MM.1S (cell line): Measurements from ENCODE around the gene PCDH9.

Source experiments
- DNase-seq: peaks from one replicate; pipeline ENCODE4 v3.0.0-alpha.2; 2015
- H2AFZ ChIP-seq: fragments of 300-600 bp; sonication (generic); 2 replicates; pipeline ENCODE4 v1.6.0; 2016; ENCODE audit warnings: antibody characterized with exemption, low read length
- H3F3A ChIP-seq: fragments of 300-600 bp; sonication (generic); 2 replicates; pipeline ENCODE4 v1.6.1; 2016; ENCODE audit warnings: mild to moderate bottlenecking, antibody characterized with exemption, low read length, moderate library complexity, mixed read lengths; ENCODE audit not compliant: insufficient read depth
- H3K27ac ChIP-seq: fragments of 300-600 bp; sonication (generic); 2 replicates; pipeline ENCODE4 v1.5.1; 2016; ENCODE audit warnings: mild to moderate bottlenecking, low read length
- H3K27me3 ChIP-seq: fragments of 300-600 bp; sonication (generic); replicated peaks from 2 replicates; pipeline ENCODE4 v1.6.0; 2016; ENCODE audit warnings: low read length; ENCODE audit not compliant: insufficient read depth
- H3K36me3 ChIP-seq: fragments of 300-600 bp; sonication (generic); replicated peaks from 2 replicates; pipeline ENCODE4 v1.6.1; 2016; ENCODE audit warnings: mild to moderate bottlenecking, low read length, mixed read lengths; ENCODE audit not compliant: insufficient read depth
- H3K4me1 ChIP-seq: fragments of 300-600 bp; sonication (generic); 2 replicates; pipeline ENCODE4 v1.6.1; 2016; ENCODE audit warnings: low read length, mixed read lengths
- H3K4me2 ChIP-seq: fragments of 300-600 bp; sonication (generic); 2 replicates; pipeline ENCODE4 v1.6.0; 2016; ENCODE audit warnings: low read depth, low read length
- H3K4me3 ChIP-seq: fragments of 300-600 bp; sonication (generic); 2 replicates; pipeline ENCODE4 v1.5.1; 2016; ENCODE audit warnings: low read length, mixed read lengths
- H3K79me2 ChIP-seq: fragments of 300-600 bp; sonication (generic); 2 replicates; pipeline ENCODE4 v1.6.1; 2016; ENCODE audit warnings: mixed run types, low read length, mixed read lengths
- H3K9ac ChIP-seq: fragments of 300-600 bp; sonication (generic); 2 replicates; pipeline ENCODE4 v1.6.1; 2016; ENCODE audit warnings: low read length, mixed read lengths
- H3K9me2 ChIP-seq: fragments of 300-600 bp; sonication (generic); replicated peaks from 2 replicates; pipeline ENCODE4 v1.6.1; 2016; ENCODE audit warnings: mild to moderate bottlenecking, low read length, mixed read lengths; ENCODE audit not compliant: insufficient read depth
- H3K9me3 ChIP-seq: fragments of 300-600 bp; sonication (generic); replicated peaks from 2 replicates; pipeline ENCODE4 v1.6.1; 2016; ENCODE audit warnings: mild to moderate bottlenecking, low read length, mixed read lengths; ENCODE audit not compliant: insufficient read depth
- H4K20me1 ChIP-seq: fragments of 300-600 bp; sonication (generic); 2 replicates; pipeline ENCODE4 v1.6.1; 2016; ENCODE audit warnings: mild to moderate bottlenecking, low read length, moderate library complexity, mixed read lengths; ENCODE audit not compliant: insufficient read depth
- EZH2 ChIP-seq: fragments of 300-600 bp; sonication (generic); optimal IDR thresholded peaks from 2 replicates; pipeline ENCODE3; 2017; ENCODE audit warnings: low read depth, mild to moderate bottlenecking, antibody characterized with exemption, low read length, mixed read lengths
- EZH2phosphoT487 ChIP-seq: fragments of 300-600 bp; sonication (generic); IDR thresholded peaks from 2 replicates; pipeline ENCODE4 v1.6.1; 2018; ENCODE audit warnings: antibody characterized with exemption, low read length
- TF ChIP-seq, protein P1 (sequence below): fragments of 300-600 bp; sonication (generic); IDR thresholded peaks from 2 replicates; pipeline ENCODE4 v1.5.1; 2016; ENCODE audit warnings: antibody characterized with exemption, low read length, mixed read lengths

The PCDH9 gene

DNA sequence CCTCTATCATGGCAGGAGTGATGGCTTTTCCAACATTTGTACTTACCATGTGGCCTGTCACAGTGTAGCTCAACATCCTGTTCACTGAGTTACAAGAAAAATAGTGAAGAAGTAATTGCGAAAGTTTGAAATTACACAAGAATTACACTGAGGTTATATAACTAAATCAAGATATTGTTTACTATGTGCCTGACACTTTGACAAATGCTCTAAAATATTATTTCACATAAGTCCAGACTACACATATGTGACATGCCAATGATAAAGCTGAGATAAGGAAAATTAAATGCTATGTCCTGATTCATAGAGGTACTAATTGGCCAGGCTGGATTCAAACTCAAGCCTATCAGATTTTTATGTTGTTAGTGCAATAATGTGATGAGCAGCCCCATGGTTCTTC, 451.7 kb downstream of the PCDH9 start:
- Histone ChIP-seq H4K20me1 (no peaks in the 10 kb centered on the region), H3K4me2 (no peak overlapping the region), H3K27me3 (no peaks in the 10 kb centered on the region), H3K4me3 (no peak overlapping the region), H3F3A (no peaks in the 10 kb centered on the region), H3K79me2 (no peaks in the 10 kb centered on the region), H3K27ac (no peak overlapping the region), H3K4me1 (no peaks in the 10 kb centered on the region), H2AFZ (no peak overlapping the region), H3K9me2 (no peaks in the 10 kb centered on the region), H3K9ac (no peak overlapping the region), H3K36me3 (no peaks in the 10 kb centered on the region), H3K9me3 (no peaks in the 10 kb centered on the region)
- no peak for DNase-seq
- TF ChIP-seq EZH2phosphoT487 = no peak
- TF ChIP-seq, protein P1, sequence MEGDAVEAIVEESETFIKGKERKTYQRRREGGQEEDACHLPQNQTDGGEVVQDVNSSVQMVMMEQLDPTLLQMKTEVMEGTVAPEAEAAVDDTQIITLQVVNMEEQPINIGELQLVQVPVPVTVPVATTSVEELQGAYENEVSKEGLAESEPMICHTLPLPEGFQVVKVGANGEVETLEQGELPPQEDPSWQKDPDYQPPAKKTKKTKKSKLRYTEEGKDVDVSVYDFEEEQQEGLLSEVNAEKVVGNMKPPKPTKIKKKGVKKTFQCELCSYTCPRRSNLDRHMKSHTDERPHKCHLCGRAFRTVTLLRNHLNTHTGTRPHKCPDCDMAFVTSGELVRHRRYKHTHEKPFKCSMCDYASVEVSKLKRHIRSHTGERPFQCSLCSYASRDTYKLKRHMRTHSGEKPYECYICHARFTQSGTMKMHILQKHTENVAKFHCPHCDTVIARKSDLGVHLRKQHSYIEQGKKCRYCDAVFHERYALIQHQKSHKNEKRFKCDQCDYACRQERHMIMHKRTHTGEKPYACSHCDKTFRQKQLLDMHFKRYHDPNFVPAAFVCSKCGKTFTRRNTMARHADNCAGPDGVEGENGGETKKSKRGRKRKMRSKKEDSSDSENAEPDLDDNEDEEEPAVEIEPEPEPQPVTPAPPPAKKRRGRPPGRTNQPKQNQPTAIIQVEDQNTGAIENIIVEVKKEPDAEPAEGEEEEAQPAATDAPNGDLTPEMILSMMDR = no peak

DNA sequence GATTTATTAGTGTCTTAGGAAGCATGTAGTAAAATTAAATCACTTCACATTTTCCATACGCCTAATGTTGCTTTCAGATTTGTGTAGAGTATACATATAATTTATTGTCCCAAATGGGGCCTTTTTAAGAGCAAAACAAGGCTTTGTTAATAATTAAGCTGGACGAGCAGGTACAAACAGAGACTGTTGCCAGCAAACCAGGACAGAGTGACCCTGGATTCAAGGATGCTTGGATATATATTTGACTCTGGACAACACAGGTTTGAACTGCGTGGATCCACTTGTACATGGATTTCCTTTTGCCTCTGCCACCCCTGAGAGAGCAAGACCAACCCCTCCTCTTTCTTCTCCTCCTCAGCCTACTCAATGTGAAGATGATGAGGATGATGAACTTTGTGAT, 454.9 kb downstream of the PCDH9 start:
- H2AFZ ChIP-seq = no peak overlapping the region

DNA sequence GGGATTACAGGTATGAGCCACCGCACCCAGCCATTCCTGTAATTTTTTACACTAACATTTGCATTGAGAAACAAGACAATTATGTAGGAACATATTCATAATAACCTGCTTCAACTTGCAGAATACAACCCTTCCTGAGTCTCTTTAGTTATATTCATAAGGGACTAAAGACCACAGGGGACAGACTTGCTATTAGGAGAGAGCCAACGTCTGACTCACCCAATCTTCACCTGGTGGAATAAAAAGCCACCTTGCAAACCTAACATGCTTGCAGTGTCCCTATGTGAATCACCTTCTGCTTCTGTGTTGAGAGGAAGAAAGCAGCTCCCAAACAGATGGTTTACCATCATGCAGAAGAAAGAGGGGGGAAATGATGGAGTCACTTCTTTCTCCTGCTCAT, 456.1 kb downstream of the PCDH9 start:
- Histone ChIP-seq H3F3A (no peaks in the 10 kb centered on the region), H3K9me2 (no peaks in the 10 kb centered on the region), H2AFZ (no peak overlapping the region), H3K27ac (no peak overlapping the region), H3K9me3 (no peaks in the 10 kb centered on the region), H3K79me2 (no peaks in the 10 kb centered on the region), H3K4me3 (no peak overlapping the region), H3K27me3 (no peaks in the 10 kb centered on the region), H3K4me1 (no peaks in the 10 kb centered on the region), H4K20me1 (no peaks in the 10 kb centered on the region), H3K36me3 (no peaks in the 10 kb centered on the region), H3K4me2 (no peak overlapping the region), H3K9ac (no peak overlapping the region)
- DNase-seq = no peak
- TF ChIP-seq, protein P1 = no peak
- TF ChIP-seq EZH2 (no peak), EZH2phosphoT487 (no peak)

More for the DNA sequence above, 454.9 kb downstream of the PCDH9 start:
- Histone ChIP-seq H3K9me3 (no peaks in the 10 kb centered on the region), H4K20me1 (no peaks in the 10 kb centered on the region), H3K27ac (no peak overlapping the region), H3K36me3 (no peaks in the 10 kb centered on the region), H3K9me2 (no peaks in the 10 kb centered on the region), H3K4me3 (no peak overlapping the region), H3K9ac (no peak overlapping the region), H3F3A (no peaks in the 10 kb centered on the region), H3K27me3 (no peaks in the 10 kb centered on the region), H3K4me2 (no peak overlapping the region), H3K4me1 (no peaks in the 10 kb centered on the region), H3K79me2 (no peaks in the 10 kb centered on the region)
- no peak for DNase-seq
- TF ChIP-seq EZH2 = no peak
- TF ChIP-seq, protein P1 = no peak
- no peak for TF ChIP-seq EZH2phosphoT487
